H1 (cell line): ENCODE measurements around the gene AQP7. TPM values are rescaled to one million over a fixed set of nuclear protein-coding genes. Genes with fewer than 3 reads are reported as not detected.

Source experiments
- CTCF ChIA-PET: fragments of 300-600 bp; sonication (Branson Sonifier 250); formaldehyde crosslinking; loops from one replicate; lab custom pipeline; 2021; ENCODE audit not compliant: partially characterized antibody; lab: Charles Lee
- POLR2A ChIA-PET: fragments of 300-600 bp; sonication (Branson Sonifier 250); formaldehyde crosslinking; loops from one replicate; lab custom pipeline; 2021; ENCODE audit warnings: inconsistent platforms; ENCODE audit not compliant: partially characterized antibody; lab: Charles Lee
- DNase-seq, 2 experiments: peaks; one replicate each; pipeline versions ENCODE4 v3.0.0 to v3.0.0-alpha.2; 2010 to 2022; ENCODE audit warnings: low spot score in 2 of 2, low read depth in 1 of 2, mixed read lengths in 1 of 2
- FAIRE-seq: peaks from 2 replicates; lab custom pipeline; 2011; peaks lifted over from hg19 to GRCh38; lab: Jason Lieb, UNC
- H2AFZ ChIP-seq: 2 replicates; pipeline ENCODE4 v1.8.1; 2012; ENCODE audit warnings: low read length, inconsistent platforms
- H2AK5ac ChIP-seq: 2 replicates; pipeline ENCODE4 v1.6.1; 2013; ENCODE audit warnings: low read depth, low read length
- H2BK120ac ChIP-seq: replicated peaks from 2 replicates; pipeline ENCODE3; 2013; ENCODE audit warnings: low read depth, low read length, inconsistent platforms
- H2BK12ac ChIP-seq: 2 replicates; pipeline ENCODE4 v1.6.1; 2013; ENCODE audit warnings: low read depth, low read length
- H2BK15ac ChIP-seq: 2 replicates; pipeline ENCODE4 v1.6.1; 2013; ENCODE audit warnings: low read length
- H2BK20ac ChIP-seq: 2 replicates; pipeline ENCODE4 v1.6.1; 2013; ENCODE audit warnings: low read length
- H2BK5ac ChIP-seq: 2 replicates; pipeline ENCODE4 v1.6.1; 2013; ENCODE audit warnings: low read depth, low read length
- H3K14ac ChIP-seq: 2 replicates; pipeline ENCODE4 v1.6.1; 2013; ENCODE audit warnings: inconsistent platforms; ENCODE audit not compliant: insufficient read length
- H3K18ac ChIP-seq: 2 replicates; pipeline ENCODE4 v1.6.1; 2013; ENCODE audit warnings: low read length; ENCODE audit errors: extremely low read depth
- H3K23ac ChIP-seq: 2 replicates; pipeline ENCODE4 v1.6.1; 2013; ENCODE audit warnings: inconsistent platforms; ENCODE audit not compliant: insufficient read length
- H3K23me2 ChIP-seq: 2 replicates; pipeline ENCODE4 v1.6.1; 2013; ENCODE audit warnings: low read depth, low read length
- H3K27ac ChIP-seq: 2 replicates; pipeline ENCODE4 v1.6.1; 2011; ENCODE audit warnings: low read depth, low read length, inconsistent platforms
- H3K27me3 ChIP-seq, 4 experiments: replicated peaks in 1 of 4; 1 replicate in 1 of 4; 2 replicates in 3 of 4; pipeline versions ENCODE4 v1.6.1 to v1.8.1; 2011 to 2013; ENCODE audit warnings: low read length in 3 of 4, mild to moderate bottlenecking in 3 of 4, inconsistent platforms in 2 of 4, mixed read lengths in 2 of 4, moderate library complexity in 1 of 4; ENCODE audit not compliant: control insufficient read depth in 3 of 4, insufficient read depth in 3 of 4; ENCODE audit errors: extremely low read depth in 1 of 4
- H3K36me3 ChIP-seq, 4 experiments: 2 replicates each; pipeline versions ENCODE4 v1.6.1 to v1.8.1; 2011 to 2013; ENCODE audit warnings: mild to moderate bottlenecking in 4 of 4, low read length in 3 of 4, moderate library complexity in 2 of 4, control low read depth in 1 of 4, inconsistent platforms in 1 of 4; ENCODE audit not compliant: insufficient read depth in 4 of 4, control insufficient read depth in 2 of 4
- H3K4ac ChIP-seq: replicated peaks from 2 replicates; pipeline ENCODE3; 2013; ENCODE audit warnings: low read length, low read depth, mixed read lengths, inconsistent platforms; ENCODE audit not compliant: insufficient read length
- H3K4me1 ChIP-seq, 4 experiments: replicated peaks in 1 of 4; 1 replicate in 1 of 4; 2 replicates in 3 of 4; pipeline versions ENCODE4 v1.6.1 to v1.8.1; 2011 to 2013; ENCODE audit warnings: low read length in 3 of 4, inconsistent platforms in 2 of 4, mixed read lengths in 1 of 4; ENCODE audit not compliant: insufficient read depth in 4 of 4, control insufficient read depth in 3 of 4
- H3K4me2 ChIP-seq, 2 experiments: 2 replicates each; pipeline versions ENCODE4 v1.6.1 to v1.8.1; 2011 to 2013; ENCODE audit warnings: low read depth in 2 of 2, low read length in 2 of 2, control low read depth in 1 of 2, inconsistent platforms in 1 of 2, mild to moderate bottlenecking in 1 of 2; ENCODE audit not compliant: insufficient read depth in 1 of 2
- H3K4me3 ChIP-seq, 4 experiments: fragments of 200-600, 300-600 bp in 1 of 4; sonication (generic), shearing (Covaris generic), sonication (Bioruptor Twin) in 1 of 4; 2 replicates each; pipeline versions ENCODE4 v1.5.1 to v1.8.1; 2011 to 2016; ENCODE audit warnings: low read length in 4 of 4, low read depth in 3 of 4, control low read depth in 2 of 4, inconsistent platforms in 2 of 4, mild to moderate bottlenecking in 2 of 4, mixed read lengths in 1 of 4, moderate library complexity in 1 of 4; ENCODE audit not compliant: insufficient read depth in 2 of 4; ENCODE audit errors: extremely low read depth in 1 of 4
- H3K56ac ChIP-seq: replicated peaks from 2 replicates; pipeline ENCODE3; 2013; ENCODE audit warnings: low read depth, mild to moderate bottlenecking, mixed read lengths, low read length, inconsistent platforms; ENCODE audit not compliant: insufficient read length
- H3K79me1 ChIP-seq: 2 replicates; pipeline ENCODE4 v1.6.1; 2013; ENCODE audit warnings: low read depth, low read length, control low read depth
- H3K79me2 ChIP-seq, 2 experiments: 2 replicates each; pipeline versions ENCODE4 v1.6.1 to v1.8.1; 2012 to 2013; ENCODE audit warnings: low read length in 2 of 2, mild to moderate bottlenecking in 2 of 2, inconsistent platforms in 1 of 2; ENCODE audit not compliant: insufficient read depth in 2 of 2, control insufficient read depth in 1 of 2
- H3K9ac ChIP-seq, 4 experiments: replicated peaks in 1 of 4; 1 replicate in 1 of 4; 2 replicates in 3 of 4; pipeline versions ENCODE4 v1.6.1 to v1.8.1; 2011 to 2013; ENCODE audit warnings: low read depth in 3 of 4, low read length in 3 of 4, control low read depth in 2 of 4, mild to moderate bottlenecking in 2 of 4, moderate library complexity in 2 of 4, inconsistent platforms in 1 of 4; ENCODE audit errors: extremely low read depth in 1 of 4
- H3K9me3 ChIP-seq, 2 experiments: 2 replicates each; pipeline versions ENCODE4 v1.6.1 to v1.8.1; 2012 to 2013; ENCODE audit warnings: mild to moderate bottlenecking in 2 of 2, moderate library complexity in 2 of 2, control low read depth in 1 of 2, inconsistent platforms in 1 of 2, low read depth in 1 of 2, low read length in 1 of 2, mixed read lengths in 1 of 2; ENCODE audit not compliant: insufficient read depth in 2 of 2
- H4K20me1 ChIP-seq, 2 experiments: replicated peaks in 1 of 2; 2 replicates each; pipeline versions ENCODE3 to v1.8.1; 2011 to 2013; ENCODE audit warnings: inconsistent platforms in 2 of 2, low read length in 2 of 2, mild to moderate bottlenecking in 1 of 2; ENCODE audit not compliant: insufficient read depth in 2 of 2, control insufficient read depth in 1 of 2
- H4K5ac ChIP-seq: 2 replicates; pipeline ENCODE4 v1.6.1; 2013; ENCODE audit warnings: low read length, low read depth, mixed read lengths, inconsistent platforms; ENCODE audit not compliant: insufficient read length
- H4K8ac ChIP-seq: 2 replicates; pipeline ENCODE4 v1.8.0; 2013; ENCODE audit warnings: mild to moderate bottlenecking, moderate library complexity, low read length, inconsistent platforms; ENCODE audit not compliant: insufficient read depth; ENCODE audit errors: extremely low read depth
- H4K91ac ChIP-seq: replicated peaks from 2 replicates; pipeline ENCODE3; 2013; ENCODE audit warnings: low read length, mixed read lengths, inconsistent platforms; ENCODE audit not compliant: insufficient read length
- RXRA ChIP-seq: IDR thresholded peaks from 2 replicates; pipeline ENCODE4 v1.6.1; 2011; ENCODE audit warnings: low read depth, mild to moderate bottlenecking, low read length, moderate library complexity; ENCODE audit not compliant: insufficient read depth
- WGBS, 2 experiments: shearing (Covaris generic) in 1 of 2; methylation state at CpG; one replicate each; pipeline versions ENCODE4 v1.1.6 to v1.1.7; 2013 to 2015; ENCODE audit warnings: low lambda C conversion rate in 2 of 2, mixed read lengths in 2 of 2, inconsistent platforms in 1 of 2, low coverage in 1 of 2, missing lambda C conversion rate in 1 of 2; ENCODE audit not compliant: insufficient replicate concordance in 2 of 2, insufficient coverage in 1 of 2, insufficient read length in 1 of 2; ENCODE audit errors: extremely low coverage in 1 of 2, missing lambda C conversion rate in 1 of 2; 5-methylcytosine and 5-hydroxymethylcytosine counted together
- polyA plus RNA-seq, 7 experiments: library from polyadenylated mRNA; depleted of rRNA in 3 of 7; stranded (reverse) in 5 of 7; unstranded in 2 of 7; fragments of >200 nt in 5 of 7; fragments of 200-250 nt in 2 of 7; gene quantifications; 1 replicate in 5 of 7; 2 replicates in 1 of 7; 4 replicates in 1 of 7; pipeline versions ENCODE4 v1.2.1 to v1.2.3, GENCODE V29; 2011 to 2013; ENCODE audit warnings: missing spikeins in 2 of 7, mixed read lengths in 2 of 7
- total RNA-seq: library from RNA; stranded (reverse); fragmentation: NEBNext Ultra II Directional; extraction: Animal tissue kit (Norgen Biotek cat#: 25700); gene quantifications from 2 replicates; pipeline ENCODE4 v1.2.1, GENCODE V29; 2021

The AQP7 gene
- total and polyA plus RNA-seq, 2 of the 8 experiments (the other 6 are each of a cell fraction or from before 2014, with no cell fraction given) = not detected

DNA sequence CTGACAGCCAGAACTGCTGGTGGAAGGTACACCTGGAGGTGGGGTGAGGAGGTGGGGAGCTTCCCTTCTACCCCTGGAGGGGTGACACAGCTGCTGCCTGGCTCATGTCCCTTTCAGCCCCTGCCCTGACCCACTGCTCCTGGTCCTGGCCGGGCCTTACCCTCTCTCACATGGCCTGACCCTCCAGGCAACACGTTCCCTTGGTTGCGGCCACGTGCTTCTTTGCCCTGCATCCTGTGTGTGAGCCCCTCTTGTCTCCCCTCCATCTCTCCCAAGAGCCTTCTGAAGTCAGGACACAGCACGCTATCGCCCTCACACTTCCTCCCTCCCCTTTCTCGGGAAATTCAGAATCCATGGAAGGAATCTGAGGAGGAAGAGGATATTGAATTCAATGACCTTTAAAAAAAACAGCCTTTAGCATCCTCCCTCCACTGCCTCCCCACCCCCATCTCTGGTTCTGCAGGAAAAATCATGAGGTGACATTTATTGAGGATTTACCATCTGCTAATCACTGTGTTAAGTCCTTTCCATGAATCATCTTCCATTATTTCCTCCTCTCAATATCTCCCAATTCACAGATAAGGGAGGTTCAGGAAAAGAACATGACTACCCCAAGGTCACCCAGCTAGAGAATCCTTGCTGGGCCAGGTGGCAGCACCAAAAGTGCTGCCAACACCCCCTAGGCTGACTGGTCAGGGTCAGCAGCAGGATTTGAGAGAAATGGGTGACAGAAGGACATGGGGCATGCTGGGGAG lies 36.7 kb upstream of the AQP7 start:
- ChIA-PET CTCF (interaction anchor here (0.8 to 9.1 kb wide), 9 partner anchors 9 to 35 kb away, joined by 3 to 63 read pairs (median 8); partner anchors contain the start of genes AQP3 and NOL6), POLR2A (interaction anchor here (1.5 kb wide), 1 partner anchor 10 kb away, joined by 3 read pairs; no protein-coding TSS in a partner anchor)
- FAIRE-seq = no peak

More for the DNA sequence above, 36.7 kb upstream of the AQP7 start:
- 0 out of 2 replicates have a peak overlapping the region, but pooled peaks have one; percentile 72 for H2BK15ac ChIP-seq
- TF ChIP-seq RXRA = no peak
- H3K23me2 ChIP-seq = no peaks in the 10 kb centered on the region
- DNase-seq = no peak
- 0 out of 2 replicates have a peak overlapping the region, but pooled peaks have one; percentile 60 for H2BK12ac ChIP-seq
- no peak overlapping the region for H2AFZ ChIP-seq
- H3K9ac ChIP-seq = no peak overlapping the region
- H3K23ac ChIP-seq = no peak overlapping the region
- peak overlapping the region; percentile 48; the same call in 1 of the 2 replicates for H2BK20ac ChIP-seq
- H2BK120ac ChIP-seq = no peak overlapping the region
- H3K36me3 ChIP-seq = no peaks in the 10 kb centered on the region
- no peak overlapping the region for H3K4me2 ChIP-seq
- no peak overlapping the region for H2BK5ac ChIP-seq
- H2AK5ac ChIP-seq = peak overlapping the region; percentile 24; the same call in 1 of the 2 replicates
- no peak overlapping the region for H4K5ac ChIP-seq
- no peaks in the 10 kb centered on the region for H4K20me1 ChIP-seq
- no peaks in the 10 kb centered on the region for H3K79me1 ChIP-seq
- H3K4ac ChIP-seq = no peak overlapping the region
- H3K27ac ChIP-seq = no peak overlapping the region
- no peak overlapping the region for H4K91ac ChIP-seq
- no peaks in the 10 kb centered on the region for H3K9me3 ChIP-seq
- H4K8ac ChIP-seq = no peak overlapping the region
- H3K18ac ChIP-seq = no peak overlapping the region; the same call in 1 of the 2 replicates
- no peaks in the 10 kb centered on the region; a peak in 1 of 7 replicates for H3K27me3 ChIP-seq
- no peak overlapping the region for H3K56ac ChIP-seq
- no peak overlapping the region for H3K14ac ChIP-seq
- H3K79me2 ChIP-seq = no peaks in the 10 kb centered on the region
- 69% methylated on average over 7 of the region's 7 CpGs; no CpG with 5 or more reads in 1 of the 2 experiments for WGBS, 2 experiments
- peaks cover 0 to 14% (median 7%) of the 10 kb centered on the region in 4 experiments; a peak in 3 of 7 replicates for H3K4me1 ChIP-seq
- no peak overlapping the region for H3K4me3 ChIP-seq
